RWPE2 (cell line): Measurements from ENCODE around the gene SEC61A2.

ENCODE experiments used
- ATAC-seq: fragments of 200-7000 bp; cut with Tn5 transposase; 3 replicates; pipeline ENCODE4 v1.9.1; 2021; ENCODE audit warnings: low read depth
- DNase-seq: peaks from one replicate; pipeline ENCODE4 v3.0.0-alpha.2; 2020; ENCODE audit warnings: low spot score
- H3K27ac ChIP-seq: fragments of 450-650 bp; 2 replicates; pipeline ENCODE4 v1.5.1; 2017; ENCODE audit warnings: mild to moderate bottlenecking; ENCODE audit not compliant: poor library complexity, severe bottlenecking
- H3K27me3 ChIP-seq: fragments of 250-450 bp; sonication (Bioruptor Pico); 2 replicates; pipeline ENCODE4 v1.5.1; 2021; ENCODE audit warnings: mild to moderate bottlenecking, moderate library complexity; ENCODE audit not compliant: insufficient read depth, poor library complexity, severe bottlenecking
- H3K36me3 ChIP-seq: fragments of 250-450 bp; sonication (Bioruptor Pico); 2 replicates; pipeline ENCODE4 v1.5.1; 2020; ENCODE audit warnings: low read depth, mild to moderate bottlenecking, moderate library complexity
- H3K4me1 ChIP-seq: fragments of 250-450 bp; sonication (Bioruptor Pico); 2 replicates; pipeline ENCODE4 v1.5.1; 2021; ENCODE audit warnings: mild to moderate bottlenecking, moderate library complexity; ENCODE audit not compliant: insufficient read depth, poor library complexity, severe bottlenecking
- H3K4me3 ChIP-seq: fragments of 250-450 bp; sonication (Bioruptor Pico); 2 replicates; pipeline ENCODE4 v1.5.1; 2021; ENCODE audit warnings: mild to moderate bottlenecking, moderate library complexity; ENCODE audit not compliant: severe bottlenecking
- H3K9me3 ChIP-seq: fragments of 250-450 bp; sonication (Bioruptor Pico); 2 replicates; pipeline ENCODE4 v1.5.1; 2021; ENCODE audit warnings: mild to moderate bottlenecking, moderate library complexity; ENCODE audit not compliant: severe bottlenecking
- CTCF ChIP-seq: fragments of 450-650 bp; IDR thresholded peaks from one replicate; pipeline ENCODE4 v1.5.1; 2017; ENCODE audit warnings: mild to moderate bottlenecking, moderate library complexity; ENCODE audit not compliant: poor library complexity, severe bottlenecking

SEC61A2 gene

GRCh38 chr10:12186323-12186722 is 56.8 kb downstream of the SEC61A2 start:
- H3K36me3 ChIP-seq = peaks cover 58% of the 10 kb centered on the region

GRCh38 chr10:12187321-12187905 is 57.9 kb downstream of the SEC61A2 start:
- TF ChIP-seq CTCF = no peak
- peaks cover 64% of the 10 kb centered on the region for H3K36me3 ChIP-seq
- H3K9me3 ChIP-seq = no peaks in the 10 kb centered on the region
- no peaks in the 10 kb centered on the region for H3K4me1 ChIP-seq
- no peak overlapping the region for H3K4me3 ChIP-seq
- ATAC-seq = no peak
- no peak overlapping the region for H3K27ac ChIP-seq
- DNase-seq = no peak
- H3K27me3 ChIP-seq = no peaks in the 10 kb centered on the region

More at GRCh38 chr10:12186323-12186722, 56.8 kb downstream of the SEC61A2 start:
- no peaks in the 10 kb centered on the region for H3K9me3 ChIP-seq
- H3K27me3 ChIP-seq = no peaks in the 10 kb centered on the region
- H3K4me3 ChIP-seq = no peak overlapping the region
- ATAC-seq = no peak; the same call in 2 of the 3 replicates
- DNase-seq = no peak
- H3K27ac ChIP-seq = no peak overlapping the region
- TF ChIP-seq CTCF = no peak
- H3K4me1 ChIP-seq = no peaks in the 10 kb centered on the region

GRCh38 chr10:12188656-12189055 is 59.2 kb downstream of the SEC61A2 start:
- H3K4me1 ChIP-seq = peaks cover 6% of the 10 kb centered on the region
- peaks cover 59% of the 10 kb centered on the region for H3K36me3 ChIP-seq
- no peaks in the 10 kb centered on the region for H3K27me3 ChIP-seq
- no peak overlapping the region for H3K4me3 ChIP-seq
- no peak for TF ChIP-seq CTCF
- ATAC-seq (no peak), DNase-seq (no peak)
- no peak overlapping the region for H3K27ac ChIP-seq
- H3K9me3 ChIP-seq = no peaks in the 10 kb centered on the region

- Histone ChIP-seq H3K4me3 (no peak overlapping the region), H3K27ac (no peak overlapping the region), H3K27me3 (no peaks in the 10 kb centered on the region), H3K9me3 (no peaks in the 10 kb centered on the region), H3K36me3 (peaks cover 53% of the 10 kb centered on the region), H3K4me1 (peaks cover 14% of the 10 kb centered on the region)
- DNase-seq (no peak), ATAC-seq (no peak)
- TF ChIP-seq CTCF = no peak
These were observed 59.9 kb downstream of the SEC61A2 start for GRCh38 chr10:12189426-12189825.

- peaks cover 34% of the 10 kb centered on the region for H3K36me3 ChIP-seq
- no peak overlapping the region for H3K27ac ChIP-seq
- H3K4me3 ChIP-seq = no peak overlapping the region
- H3K9me3 ChIP-seq = no peaks in the 10 kb centered on the region
- H3K27me3 ChIP-seq = no peaks in the 10 kb centered on the region
- no peak for TF ChIP-seq CTCF
- ATAC-seq (no peak), DNase-seq (no peak)
- peaks cover 15% of the 10 kb centered on the region for H3K4me1 ChIP-seq
These were observed 62.2 kb downstream of the SEC61A2 start for GRCh38 chr10:12191715-12192114.
